Epithelial cell of esophagus (primary cell): ENCODE data around the gene PARD3.

Experiments used
- DNase-seq: peaks from one replicate; pipeline ENCODE4 v3.0.0; 2010; ENCODE audit warnings: low read depth
- H3K4me3 ChIP-seq: 2 replicates; pipeline ENCODE4 v1.5.1; 2011; ENCODE audit warnings: mild to moderate bottlenecking, low read length, control low read depth
- TF ChIP-seq, protein P1 (sequence below): IDR thresholded peaks from 2 replicates; pipeline ENCODE4 v1.5.1; 2011; ENCODE audit warnings: low read depth, mild to moderate bottlenecking, low read length, control low read depth, inconsistent platforms; ENCODE audit not compliant: insufficient read depth; ENCODE audit errors: missing control alignments

The PARD3 gene

DNA sequence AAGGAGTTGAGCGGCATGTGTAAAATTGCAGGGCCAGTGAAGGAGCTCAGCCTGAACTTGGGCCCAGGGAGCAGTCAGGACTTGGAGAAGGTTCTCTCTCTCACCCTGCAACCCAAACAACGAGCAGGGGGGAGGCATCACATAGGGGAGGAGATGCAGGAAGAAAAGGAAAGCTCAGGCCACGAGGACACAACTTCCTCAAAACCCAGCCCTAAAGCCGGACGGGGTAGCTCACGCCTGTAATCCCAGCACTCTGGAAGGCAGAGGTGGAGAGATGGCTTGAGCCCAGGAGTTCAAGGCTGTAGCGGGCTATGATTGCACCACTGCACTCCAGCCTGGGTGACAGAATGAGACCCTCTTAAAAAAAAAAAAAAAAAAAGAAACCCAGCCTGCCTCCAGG, 629.1 kb downstream of the PARD3 start:
- TF ChIP-seq, protein P1, sequence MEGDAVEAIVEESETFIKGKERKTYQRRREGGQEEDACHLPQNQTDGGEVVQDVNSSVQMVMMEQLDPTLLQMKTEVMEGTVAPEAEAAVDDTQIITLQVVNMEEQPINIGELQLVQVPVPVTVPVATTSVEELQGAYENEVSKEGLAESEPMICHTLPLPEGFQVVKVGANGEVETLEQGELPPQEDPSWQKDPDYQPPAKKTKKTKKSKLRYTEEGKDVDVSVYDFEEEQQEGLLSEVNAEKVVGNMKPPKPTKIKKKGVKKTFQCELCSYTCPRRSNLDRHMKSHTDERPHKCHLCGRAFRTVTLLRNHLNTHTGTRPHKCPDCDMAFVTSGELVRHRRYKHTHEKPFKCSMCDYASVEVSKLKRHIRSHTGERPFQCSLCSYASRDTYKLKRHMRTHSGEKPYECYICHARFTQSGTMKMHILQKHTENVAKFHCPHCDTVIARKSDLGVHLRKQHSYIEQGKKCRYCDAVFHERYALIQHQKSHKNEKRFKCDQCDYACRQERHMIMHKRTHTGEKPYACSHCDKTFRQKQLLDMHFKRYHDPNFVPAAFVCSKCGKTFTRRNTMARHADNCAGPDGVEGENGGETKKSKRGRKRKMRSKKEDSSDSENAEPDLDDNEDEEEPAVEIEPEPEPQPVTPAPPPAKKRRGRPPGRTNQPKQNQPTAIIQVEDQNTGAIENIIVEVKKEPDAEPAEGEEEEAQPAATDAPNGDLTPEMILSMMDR: no peak
- H3K4me3 ChIP-seq: no peak overlapping the region
- DNase-seq: no peak

- H3K4me3 ChIP-seq: no peak overlapping the region
- TF ChIP-seq, protein P1: no peak
- DNase-seq: no peak
Observed at GRCh38 chr10:34184939-34185386, 630.1 kb downstream of the PARD3 start.

DNA sequence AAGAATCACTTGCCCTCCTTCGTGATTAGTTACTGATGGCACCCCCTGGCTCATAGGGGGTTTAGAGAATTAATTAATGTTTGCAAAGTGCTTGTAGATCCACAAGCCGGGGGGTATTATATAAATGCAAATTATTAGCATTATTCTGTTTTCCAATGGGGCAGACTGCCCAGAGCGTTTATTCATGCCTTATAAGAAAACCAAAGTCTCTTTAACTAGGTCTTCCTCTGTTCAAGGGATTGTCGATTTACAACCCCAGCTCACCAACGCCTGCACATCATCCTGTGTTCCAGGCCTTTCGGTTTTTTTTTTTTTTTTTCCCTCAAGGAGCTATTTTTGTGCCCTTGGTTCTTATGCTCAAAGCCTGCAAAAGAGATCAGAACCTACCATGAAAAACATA, 630.7 kb downstream of the PARD3 start:
- DNase-seq: no peak

GRCh38 chr10:34183016-34183796, 631.9 kb downstream of the PARD3 start:
- DNase-seq: no peak
- TF ChIP-seq, protein P1: no peak
- H3K4me3 ChIP-seq: no peak overlapping the region

More for the DNA sequence above, 630.7 kb downstream of the PARD3 start:
- no peak overlapping the region for H3K4me3 ChIP-seq
- TF ChIP-seq, protein P1: no peak

- DNase-seq: no peak
- TF ChIP-seq, protein P1: no peak
- H3K4me3 ChIP-seq: no peak overlapping the region
Observed at GRCh38 chr10:34181553-34182300, 633.4 kb downstream of the PARD3 start.

- no peak for DNase-seq
- H3K4me3 ChIP-seq: no peak overlapping the region
- TF ChIP-seq, protein P1: no peak
Observed at GRCh38 chr10:34180749-34181148, 634.3 kb downstream of the PARD3 start.

GRCh38 chr10:34179280-34179679, 635.8 kb downstream of the PARD3 start:
- no peak for DNase-seq
- TF ChIP-seq, protein P1: no peak
- no peak overlapping the region for H3K4me3 ChIP-seq
